ENCODE results near the gene TMEM175.

TMEM175 gene

DNA sequence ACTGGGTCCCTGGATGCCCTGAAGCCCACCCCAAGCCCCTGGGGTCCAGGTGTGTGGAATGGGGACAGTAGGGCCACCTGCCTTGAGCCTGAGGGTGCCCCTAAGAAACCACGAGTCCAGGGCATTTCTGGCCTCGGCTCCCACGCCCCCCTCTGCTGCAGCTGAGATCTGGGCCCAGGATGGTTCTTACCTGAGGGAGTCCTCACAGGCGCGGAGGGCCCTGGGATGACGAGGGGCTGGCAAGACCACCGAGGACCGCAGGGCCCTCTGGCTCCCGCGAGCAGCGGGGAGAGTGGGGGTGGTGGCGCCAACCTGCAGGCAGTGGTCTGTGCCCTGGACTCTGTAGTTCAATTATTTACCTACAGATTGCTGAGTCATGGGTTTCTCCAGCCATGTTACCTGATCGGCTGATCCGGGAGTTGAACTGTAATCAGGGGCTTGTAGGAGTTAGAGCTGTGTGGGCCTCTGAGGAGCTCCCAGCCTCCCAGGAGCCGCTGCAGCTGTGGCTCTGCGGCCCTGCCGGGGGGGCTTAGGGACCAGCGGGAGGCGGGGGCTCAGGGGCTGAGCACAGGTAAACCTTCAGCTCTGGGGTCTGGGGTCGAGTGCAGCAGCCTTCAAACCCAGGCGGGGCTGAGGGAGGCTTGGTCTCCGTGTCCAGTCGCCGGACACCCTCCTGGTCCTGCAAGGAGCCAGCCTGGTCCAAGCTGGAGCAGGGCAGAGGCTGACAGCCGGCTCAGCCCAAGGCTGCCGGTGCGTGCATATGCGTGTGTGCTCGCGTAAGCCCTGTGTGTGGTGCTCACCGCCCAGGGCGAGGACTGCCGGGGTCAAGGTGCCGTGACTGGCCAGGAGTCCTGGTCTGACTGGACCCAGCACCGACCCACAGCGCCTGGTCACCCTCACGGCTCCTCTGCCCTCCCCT, 61.1 kb downstream of the TMEM175 start, which contains the start of gene SLC26A1:
SLC26A1 (minus strand) TSS at position 294 of the 919 bp plus-strand sequence. CDS start 1,701 bp downstream, outside the sequence.
- CTCF ChIA-PET = no interaction called here
- Histone ChIP-seq H3K4me3 (ENCODE audit: low read depth, low read length) (no peak within 1 kb of the TSS), H3K4me1 (ENCODE audit: control insufficient read depth, insufficient read depth, low read length) (no peaks in the 10 kb centered on the region; the same call in 1 of the 2 replicates), H3K9me3 (ENCODE audit: control insufficient read depth, insufficient read depth, low read depth, low read length) (no peaks in the 10 kb centered on the region), H3K36me3 (ENCODE audit: control insufficient read depth in 2 of 2, insufficient read depth in 1 of 2, low read length in 2 of 2) (peaks cover 0 to 4% of the 10 kb centered on the region in 2 experiments; a peak in 1 of 3 replicates), H3K27ac (ENCODE audit: extremely low read depth, low read depth, low read length) (no peak within 1 kb of the TSS)
- POLR2A ChIA-PET = no interaction called here
- TF ChIP-seq ZNF266 (tag by site-specific recombination; IDR thresholded peaks at IDR 0.05; ENCODE audit: low read depth) = no peak
- TF ChIP-seq ZNF214 (tag by site-specific recombination; IDR thresholded peaks at IDR 0.05; ENCODE audit: borderline replicate concordance) = no peak
- no peak for TF ChIP-seq ZNF155 (tag by site-specific recombination; IDR thresholded peaks at IDR 0.05)
- TF ChIP-seq ZNF792 (tag by site-specific recombination; IDR thresholded peaks at IDR 0.05) = no peak
- no peak for TF ChIP-seq ZNF610 (tag by site-specific recombination; IDR thresholded peaks at IDR 0.05; ENCODE audit: borderline replicate concordance)
- TF ChIP-seq ZNF596 (tag by site-specific recombination; IDR thresholded peaks at IDR 0.05) = no peak
- TF ChIP-seq SP2 (tag by site-specific recombination; IDR thresholded peaks at IDR 0.05) = no peak
- TF ChIP-seq BCL11A (tag by site-specific recombination; IDR thresholded peaks at IDR 0.05; ENCODE audit: low read depth) = no peak
- TF ChIP-seq ZNF184 (tag by site-specific recombination; IDR thresholded peaks at IDR 0.05) = no peak
- no peak for TF ChIP-seq ZNF335 (tag by site-specific recombination; conservative IDR thresholded peaks at IDR 0.05)
- TF ChIP-seq ZBTB20 (tag by site-specific recombination; IDR thresholded peaks at IDR 0.05) = no peak
- TF ChIP-seq ZNF140 (tag by site-specific recombination; IDR thresholded peaks at IDR 0.05) = no peak
- TF ChIP-seq ZSCAN30 (tag by site-specific recombination; IDR thresholded peaks at IDR 0.05) = no peak

DNA sequence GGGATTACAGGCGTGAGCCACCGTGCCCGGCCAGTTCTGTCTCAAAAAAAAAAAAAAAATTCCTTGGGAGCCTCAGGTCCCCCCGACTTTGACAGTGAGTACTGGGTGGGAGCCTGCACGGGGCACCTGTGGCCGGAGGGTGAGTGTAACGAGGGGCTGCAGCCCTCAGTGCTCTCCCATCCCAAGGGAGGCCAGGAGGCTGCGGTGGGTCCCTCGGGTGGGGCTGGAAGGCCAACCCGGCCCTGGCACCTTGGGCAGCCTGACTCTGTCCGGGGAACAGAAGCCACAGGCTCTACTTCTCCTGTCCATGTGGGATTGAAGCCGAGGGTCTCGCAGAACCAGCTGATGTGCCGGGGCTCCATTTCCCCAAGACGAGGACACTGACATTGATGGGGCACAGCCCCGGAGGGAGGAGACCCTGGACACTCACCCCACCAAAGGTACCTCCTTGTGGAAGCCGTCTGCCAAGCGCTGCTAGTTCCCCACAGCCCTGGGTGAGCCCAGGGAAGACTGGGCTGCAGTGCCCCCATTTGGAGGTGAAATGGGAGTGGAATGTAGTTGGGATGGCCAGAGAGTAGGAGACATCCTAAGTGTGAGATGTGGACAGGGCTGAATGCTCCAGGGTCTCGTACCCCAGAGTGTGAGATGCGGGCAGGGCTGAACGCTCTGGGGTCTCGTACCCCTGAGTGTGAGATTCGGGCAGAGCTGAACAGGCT, 63.2 kb downstream of the TMEM175 start:
- Histone ChIP-seq H3K27ac (ENCODE audit: extremely low read depth, low read depth, low read length) (no peak overlapping the region), H3K4me1 (ENCODE audit: control insufficient read depth, insufficient read depth, low read length) (no peaks in the 10 kb centered on the region; the same call in 1 of the 2 replicates), H3K36me3 (ENCODE audit: control insufficient read depth in 2 of 2, insufficient read depth in 1 of 2, low read length in 2 of 2) (no peaks in the 10 kb centered on the region), H3K4me3 (ENCODE audit: low read depth, low read length) (no peak overlapping the region), H3K9me3 (ENCODE audit: control insufficient read depth, insufficient read depth, low read depth, low read length) (no peaks in the 10 kb centered on the region)
- POLR2A ChIA-PET = no interaction called here
- CTCF ChIA-PET = no interaction called here
- no peak for TF ChIP-seq BCL11B (tag by site-specific recombination; IDR thresholded peaks at IDR 0.05; ENCODE audit: low read depth)
- TF ChIP-seq ZBTB21 (tag by site-specific recombination; IDR thresholded peaks at IDR 0.05) = no peak
- no peak for TF ChIP-seq ZFHX2 (tag by site-specific recombination; conservative IDR thresholded peaks at IDR 0.05)
- TF ChIP-seq ZNF629 (tag by site-specific recombination; IDR thresholded peaks at IDR 0.05) = no peak
- no peak for TF ChIP-seq ZNF76 (tag by site-specific recombination; IDR thresholded peaks at IDR 0.05; ENCODE audit: borderline replicate concordance, low read depth)

DNA sequence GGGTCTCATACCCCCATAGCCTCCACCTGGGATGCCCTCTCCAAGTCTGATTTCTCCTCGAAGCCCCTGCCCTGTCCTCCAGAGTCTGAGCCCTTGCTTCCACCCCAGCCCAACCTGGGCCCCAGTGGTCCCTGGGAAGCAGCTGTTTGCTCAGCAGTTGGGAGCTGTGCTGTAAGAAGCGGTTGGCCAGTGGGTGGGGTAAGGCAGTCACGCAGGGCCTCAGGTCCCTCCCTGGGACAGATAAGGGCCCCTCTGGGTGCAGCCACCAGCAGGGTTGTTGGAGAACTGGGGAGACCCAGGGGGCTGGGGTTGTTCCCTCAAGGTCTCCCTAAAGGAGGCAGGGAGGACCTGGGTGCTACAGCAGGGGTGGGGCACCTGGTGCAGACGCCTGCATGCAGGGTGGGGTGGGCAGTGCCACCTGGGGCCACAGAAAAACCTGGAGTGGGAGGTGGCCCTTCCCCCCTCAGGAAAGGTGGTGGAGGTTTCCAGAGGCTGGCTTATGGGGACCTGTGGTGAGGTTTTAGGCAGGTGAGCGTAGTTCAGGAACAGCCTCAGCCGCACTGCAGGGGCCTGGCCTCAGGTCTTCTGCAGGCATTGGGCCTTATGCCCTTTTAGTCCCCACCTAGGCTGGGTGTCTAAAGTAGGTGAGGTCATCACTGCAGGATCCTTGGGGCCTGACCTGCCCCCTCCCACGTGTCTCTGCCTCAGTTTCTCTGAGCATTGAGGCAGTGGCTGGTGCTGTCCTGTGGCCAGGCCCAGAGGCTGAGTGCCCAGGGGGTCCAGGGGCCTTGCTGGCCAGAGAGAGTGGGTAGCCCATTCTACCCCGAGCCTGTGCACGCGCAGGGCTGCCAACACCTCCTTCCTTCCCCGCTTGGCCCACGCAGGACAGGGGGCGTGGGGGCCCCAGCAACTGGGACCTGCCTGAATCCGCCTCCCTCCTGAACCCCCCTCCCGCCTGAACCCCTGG, 64.1 kb downstream of the TMEM175 start:
- Histone ChIP-seq H3K9me3 (ENCODE audit: control insufficient read depth, insufficient read depth, low read depth, low read length) (no peaks in the 10 kb centered on the region), H3K36me3 (ENCODE audit: control insufficient read depth in 2 of 2, insufficient read depth in 1 of 2, low read length in 2 of 2) (no peaks in the 10 kb centered on the region), H3K4me3 (ENCODE audit: low read depth, low read length) (no peak overlapping the region), H3K4me1 (ENCODE audit: control insufficient read depth, insufficient read depth, low read length) (no peaks in the 10 kb centered on the region; the same call in 1 of the 2 replicates), H3K27ac (ENCODE audit: extremely low read depth, low read depth, low read length) (no peak overlapping the region)
- ChIA-PET POLR2A (no interaction called here), CTCF (no interaction called here)
- TF ChIP-seq GLIS1 (tag by site-specific recombination; IDR thresholded peaks at IDR 0.05) (peak; percentile 57), ZBTB48 (tag by site-specific recombination; IDR thresholded peaks at IDR 0.05) (0 out of 2 replicates have a peak, but pooled peaks have one; percentile 31), ZNF335 (tag by site-specific recombination; conservative IDR thresholded peaks at IDR 0.05) (peak; percentile 76), GLIS2 (tag by site-specific recombination; IDR thresholded peaks at IDR 0.05) (no peak)
- TF ChIP-seq, protein P1, sequence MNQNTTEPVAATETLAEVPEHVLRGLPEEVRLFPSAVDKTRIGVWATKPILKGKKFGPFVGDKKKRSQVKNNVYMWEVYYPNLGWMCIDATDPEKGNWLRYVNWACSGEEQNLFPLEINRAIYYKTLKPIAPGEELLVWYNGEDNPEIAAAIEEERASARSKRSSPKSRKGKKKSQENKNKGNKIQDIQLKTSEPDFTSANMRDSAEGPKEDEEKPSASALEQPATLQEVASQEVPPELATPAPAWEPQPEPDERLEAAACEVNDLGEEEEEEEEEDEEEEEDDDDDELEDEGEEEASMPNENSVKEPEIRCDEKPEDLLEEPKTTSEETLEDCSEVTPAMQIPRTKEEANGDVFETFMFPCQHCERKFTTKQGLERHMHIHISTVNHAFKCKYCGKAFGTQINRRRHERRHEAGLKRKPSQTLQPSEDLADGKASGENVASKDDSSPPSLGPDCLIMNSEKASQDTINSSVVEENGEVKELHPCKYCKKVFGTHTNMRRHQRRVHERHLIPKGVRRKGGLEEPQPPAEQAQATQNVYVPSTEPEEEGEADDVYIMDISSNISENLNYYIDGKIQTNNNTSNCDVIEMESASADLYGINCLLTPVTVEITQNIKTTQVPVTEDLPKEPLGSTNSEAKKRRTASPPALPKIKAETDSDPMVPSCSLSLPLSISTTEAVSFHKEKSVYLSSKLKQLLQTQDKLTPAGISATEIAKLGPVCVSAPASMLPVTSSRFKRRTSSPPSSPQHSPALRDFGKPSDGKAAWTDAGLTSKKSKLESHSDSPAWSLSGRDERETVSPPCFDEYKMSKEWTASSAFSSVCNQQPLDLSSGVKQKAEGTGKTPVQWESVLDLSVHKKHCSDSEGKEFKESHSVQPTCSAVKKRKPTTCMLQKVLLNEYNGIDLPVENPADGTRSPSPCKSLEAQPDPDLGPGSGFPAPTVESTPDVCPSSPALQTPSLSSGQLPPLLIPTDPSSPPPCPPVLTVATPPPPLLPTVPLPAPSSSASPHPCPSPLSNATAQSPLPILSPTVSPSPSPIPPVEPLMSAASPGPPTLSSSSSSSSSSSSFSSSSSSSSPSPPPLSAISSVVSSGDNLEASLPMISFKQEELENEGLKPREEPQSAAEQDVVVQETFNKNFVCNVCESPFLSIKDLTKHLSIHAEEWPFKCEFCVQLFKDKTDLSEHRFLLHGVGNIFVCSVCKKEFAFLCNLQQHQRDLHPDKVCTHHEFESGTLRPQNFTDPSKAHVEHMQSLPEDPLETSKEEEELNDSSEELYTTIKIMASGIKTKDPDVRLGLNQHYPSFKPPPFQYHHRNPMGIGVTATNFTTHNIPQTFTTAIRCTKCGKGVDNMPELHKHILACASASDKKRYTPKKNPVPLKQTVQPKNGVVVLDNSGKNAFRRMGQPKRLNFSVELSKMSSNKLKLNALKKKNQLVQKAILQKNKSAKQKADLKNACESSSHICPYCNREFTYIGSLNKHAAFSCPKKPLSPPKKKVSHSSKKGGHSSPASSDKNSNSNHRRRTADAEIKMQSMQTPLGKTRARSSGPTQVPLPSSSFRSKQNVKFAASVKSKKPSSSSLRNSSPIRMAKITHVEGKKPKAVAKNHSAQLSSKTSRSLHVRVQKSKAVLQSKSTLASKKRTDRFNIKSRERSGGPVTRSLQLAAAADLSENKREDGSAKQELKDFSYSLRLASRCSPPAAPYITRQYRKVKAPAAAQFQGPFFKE (tag by site-specific recombination; IDR thresholded peaks at IDR 0.05; ENCODE audit: borderline replicate concordance) = no peak

Measured in HEK293 (cell line).